SK-N-SH treated with all-trans-retinoic acid at 6 μM for 48 hours (cell line): ENCODE results near the gene PTPRN2.

Experiments
- ARNTL ChIP-seq: fragments of 450-650 bp; formaldehyde crosslinking; IDR thresholded peaks from 2 replicates; pipeline ENCODE4 v1.5.0; 2020; ENCODE audit warnings: low read depth, mild to moderate bottlenecking, moderate library complexity, borderline replicate concordance
- CREB5 ChIP-seq: fragments of 250-450 bp; sonication (Bioruptor Pico); IDR thresholded peaks from 2 replicates; pipeline ENCODE4 v1.5.1; 2020; ENCODE audit warnings: low read depth, mild to moderate bottlenecking, moderate library complexity
- CSDC2 ChIP-seq: fragments of 250-450 bp; sonication (Bioruptor Pico); IDR thresholded peaks from 2 replicates; pipeline ENCODE4 v1.5.0; 2020; ENCODE audit warnings: mild to moderate bottlenecking, moderate library complexity
- CSRNP3 ChIP-seq: fragments of 250-450 bp; sonication (Bioruptor Pico); IDR thresholded peaks from 2 replicates; pipeline ENCODE4 v1.5.1; 2021; ENCODE audit warnings: mild to moderate bottlenecking, moderate library complexity
- ESRRG ChIP-seq: fragments of 250-450 bp; sonication (Bioruptor Pico); IDR thresholded peaks from 2 replicates; pipeline ENCODE4 v1.6.1; 2021; ENCODE audit warnings: mild to moderate bottlenecking
- GLIS3 ChIP-seq: fragments of 250-450 bp; sonication (Bioruptor Pico); IDR thresholded peaks from 2 replicates; pipeline ENCODE4 v1.5.0; 2020; ENCODE audit warnings: mild to moderate bottlenecking, moderate library complexity
- OSR1 ChIP-seq: fragments of 250-450 bp; sonication (Bioruptor Pico); IDR thresholded peaks from 2 replicates; pipeline ENCODE4 v1.8.0; 2022; ENCODE audit warnings: moderate library complexity, mild to moderate bottlenecking, inconsistent platforms
- TCF4 ChIP-seq: fragments of 250-450 bp; sonication (Bioruptor Pico); IDR thresholded peaks from 2 replicates; pipeline ENCODE4 v1.8.0; 2021; ENCODE audit warnings: mild to moderate bottlenecking, moderate library complexity, borderline replicate concordance
- ZFP3 ChIP-seq: fragments of 250-450 bp; sonication (Bioruptor Pico); IDR thresholded peaks from 2 replicates; pipeline ENCODE4 v1.5.0; 2020; ENCODE audit warnings: mild to moderate bottlenecking, moderate library complexity
- ZFP30 ChIP-seq: fragments of 450-650 bp; formaldehyde crosslinking; IDR thresholded peaks from 2 replicates; pipeline ENCODE4 v1.5.0; 2022; ENCODE audit warnings: mild to moderate bottlenecking, moderate library complexity
- ZNF565 ChIP-seq: fragments of 450-650 bp; formaldehyde crosslinking; conservative IDR thresholded peaks from 2 replicates; pipeline ENCODE4 v1.5.0; 2020; ENCODE audit warnings: low read depth, mild to moderate bottlenecking, moderate library complexity
- ZNF8 ChIP-seq: fragments of 450-650 bp; formaldehyde crosslinking; IDR thresholded peaks from 2 replicates; pipeline ENCODE4 v1.5.0; 2020; ENCODE audit warnings: mild to moderate bottlenecking, moderate library complexity
- TF ChIP-seq, protein P1 (sequence below): fragments of 250-450 bp; sonication (Bioruptor Pico); IDR thresholded peaks from 2 replicates; pipeline ENCODE4 v1.5.0; 2020; ENCODE audit warnings: mild to moderate bottlenecking, moderate library complexity
- TF ChIP-seq, protein P2 (sequence below): fragments of 250-450 bp; sonication (Bioruptor Pico); IDR thresholded peaks from 2 replicates; pipeline ENCODE4 v1.8.0; 2020; ENCODE audit warnings: mild to moderate bottlenecking, moderate library complexity, borderline replicate concordance

- TF ChIP-seq, protein P1, sequence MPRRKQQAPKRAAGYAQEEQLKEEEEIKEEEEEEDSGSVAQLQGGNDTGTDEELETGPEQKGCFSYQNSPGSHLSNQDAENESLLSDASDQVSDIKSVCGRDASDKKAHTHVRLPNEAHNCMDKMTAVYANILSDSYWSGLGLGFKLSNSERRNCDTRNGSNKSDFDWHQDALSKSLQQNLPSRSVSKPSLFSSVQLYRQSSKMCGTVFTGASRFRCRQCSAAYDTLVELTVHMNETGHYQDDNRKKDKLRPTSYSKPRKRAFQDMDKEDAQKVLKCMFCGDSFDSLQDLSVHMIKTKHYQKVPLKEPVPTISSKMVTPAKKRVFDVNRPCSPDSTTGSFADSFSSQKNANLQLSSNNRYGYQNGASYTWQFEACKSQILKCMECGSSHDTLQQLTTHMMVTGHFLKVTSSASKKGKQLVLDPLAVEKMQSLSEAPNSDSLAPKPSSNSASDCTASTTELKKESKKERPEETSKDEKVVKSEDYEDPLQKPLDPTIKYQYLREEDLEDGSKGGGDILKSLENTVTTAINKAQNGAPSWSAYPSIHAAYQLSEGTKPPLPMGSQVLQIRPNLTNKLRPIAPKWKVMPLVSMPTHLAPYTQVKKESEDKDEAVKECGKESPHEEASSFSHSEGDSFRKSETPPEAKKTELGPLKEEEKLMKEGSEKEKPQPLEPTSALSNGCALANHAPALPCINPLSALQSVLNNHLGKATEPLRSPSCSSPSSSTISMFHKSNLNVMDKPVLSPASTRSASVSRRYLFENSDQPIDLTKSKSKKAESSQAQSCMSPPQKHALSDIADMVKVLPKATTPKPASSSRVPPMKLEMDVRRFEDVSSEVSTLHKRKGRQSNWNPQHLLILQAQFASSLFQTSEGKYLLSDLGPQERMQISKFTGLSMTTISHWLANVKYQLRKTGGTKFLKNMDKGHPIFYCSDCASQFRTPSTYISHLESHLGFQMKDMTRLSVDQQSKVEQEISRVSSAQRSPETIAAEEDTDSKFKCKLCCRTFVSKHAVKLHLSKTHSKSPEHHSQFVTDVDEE (CRISPR knock-in tag) = no peak
- TF ChIP-seq TCF4 (CRISPR knock-in tag) = no peak
- no peak for TF ChIP-seq ARNTL (CRISPR knock-in tag)
- no peak for TF ChIP-seq CREB5 (CRISPR knock-in tag)
- TF ChIP-seq ZFP30 (CRISPR knock-in tag) = no peak
- no peak for TF ChIP-seq CSDC2 (CRISPR knock-in tag)
- no peak for TF ChIP-seq CSRNP3 (CRISPR knock-in tag)
- TF ChIP-seq ZNF565 (CRISPR knock-in tag) = no peak
- TF ChIP-seq GLIS3 = no peak
- TF ChIP-seq OSR1 (CRISPR knock-in tag) = no peak
- TF ChIP-seq ZNF8 (CRISPR knock-in tag) = no peak
- TF ChIP-seq ZFP3 (CRISPR knock-in tag) = no peak
- TF ChIP-seq ESRRG (CRISPR knock-in tag) = no peak
- TF ChIP-seq, protein P2, sequence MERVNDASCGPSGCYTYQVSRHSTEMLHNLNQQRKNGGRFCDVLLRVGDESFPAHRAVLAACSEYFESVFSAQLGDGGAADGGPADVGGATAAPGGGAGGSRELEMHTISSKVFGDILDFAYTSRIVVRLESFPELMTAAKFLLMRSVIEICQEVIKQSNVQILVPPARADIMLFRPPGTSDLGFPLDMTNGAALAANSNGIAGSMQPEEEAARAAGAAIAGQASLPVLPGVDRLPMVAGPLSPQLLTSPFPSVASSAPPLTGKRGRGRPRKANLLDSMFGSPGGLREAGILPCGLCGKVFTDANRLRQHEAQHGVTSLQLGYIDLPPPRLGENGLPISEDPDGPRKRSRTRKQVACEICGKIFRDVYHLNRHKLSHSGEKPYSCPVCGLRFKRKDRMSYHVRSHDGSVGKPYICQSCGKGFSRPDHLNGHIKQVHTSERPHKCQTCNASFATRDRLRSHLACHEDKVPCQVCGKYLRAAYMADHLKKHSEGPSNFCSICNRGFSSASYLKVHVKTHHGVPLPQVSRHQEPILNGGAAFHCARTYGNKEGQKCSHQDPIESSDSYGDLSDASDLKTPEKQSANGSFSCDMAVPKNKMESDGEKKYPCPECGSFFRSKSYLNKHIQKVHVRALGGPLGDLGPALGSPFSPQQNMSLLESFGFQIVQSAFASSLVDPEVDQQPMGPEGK (CRISPR knock-in tag) = no peak
These were observed 879.4 kb downstream of the PTPRN2 start for GRCh38 chr7:157707983-157708918.
